ENCODE results near the gene DYNC1H1. TPM values are rescaled to one million over a fixed set of nuclear protein-coding genes. Genes with fewer than 3 reads are reported as not detected.

DYNC1H1 gene
- total and polyA plus RNA-seq, 2 of the 13 experiments (the other 11 are each of a cell fraction or from before 2014, with no cell fraction given) = 74.4 to 239 TPM

DNA sequence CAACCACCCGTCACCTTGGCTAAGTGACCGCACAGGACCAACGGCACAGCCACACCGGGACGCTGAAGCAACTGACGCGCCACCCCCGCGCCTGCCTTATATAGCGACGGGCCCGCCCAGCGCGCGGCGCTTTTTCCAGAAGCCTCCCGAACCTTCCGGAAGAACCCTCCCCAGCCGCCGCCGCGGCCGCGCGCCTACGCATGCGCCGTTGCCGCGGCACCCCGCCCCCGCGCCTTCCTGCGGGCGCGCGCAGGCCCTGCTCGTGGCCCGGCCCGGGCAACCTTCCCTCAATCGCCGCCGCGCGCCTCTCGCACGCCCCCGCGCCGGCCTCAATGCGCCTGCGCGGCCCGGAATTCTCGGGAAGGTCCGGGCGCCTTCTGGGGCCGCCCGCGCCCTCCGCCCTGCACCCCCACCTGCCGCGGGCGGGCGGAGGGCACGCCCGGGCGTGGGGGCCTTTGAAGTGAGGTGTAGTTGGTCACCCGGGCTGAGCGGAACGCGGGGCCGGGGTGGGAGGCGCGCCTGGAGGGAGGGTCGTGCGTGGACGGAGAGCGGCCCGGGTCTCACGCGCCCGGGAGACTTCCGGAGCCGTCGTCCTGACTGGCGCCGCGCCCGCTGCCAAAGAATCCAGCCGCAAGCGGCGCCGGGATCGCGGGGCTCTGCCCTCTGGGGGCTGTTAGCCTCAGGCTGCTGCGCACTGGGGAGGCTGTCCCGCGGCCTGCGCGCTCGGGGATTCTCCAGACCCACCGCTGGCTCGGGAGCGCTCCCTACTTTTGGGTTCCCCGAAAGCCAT, 122.8 kb downstream of the DYNC1H1 start, which contains the start of gene HSP90AA1 (continued):
- TF ChIP-seq, protein P1, sequence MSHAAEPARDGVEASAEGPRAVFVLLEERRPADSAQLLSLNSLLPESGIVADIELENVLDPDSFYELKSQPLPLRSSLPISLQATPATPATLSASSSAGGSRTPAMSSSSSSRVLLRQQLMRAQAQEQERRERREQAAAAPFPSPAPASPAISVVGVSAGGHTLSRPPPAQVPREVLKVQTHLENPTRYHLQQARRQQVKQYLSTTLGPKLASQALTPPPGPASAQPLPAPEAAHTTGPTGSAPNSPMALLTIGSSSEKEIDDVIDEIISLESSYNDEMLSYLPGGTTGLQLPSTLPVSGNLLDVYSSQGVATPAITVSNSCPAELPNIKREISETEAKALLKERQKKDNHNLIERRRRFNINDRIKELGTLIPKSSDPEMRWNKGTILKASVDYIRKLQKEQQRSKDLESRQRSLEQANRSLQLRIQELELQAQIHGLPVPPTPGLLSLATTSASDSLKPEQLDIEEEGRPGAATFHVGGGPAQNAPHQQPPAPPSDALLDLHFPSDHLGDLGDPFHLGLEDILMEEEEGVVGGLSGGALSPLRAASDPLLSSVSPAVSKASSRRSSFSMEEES (CRISPR knock-in tag; IDR thresholded peaks at IDR 0.05) = peak; percentile 22; the same call in 1 of the 2 replicates
- TF ChIP-seq CBX5 (CRISPR knock-in tag; IDR thresholded peaks at IDR 0.05; ENCODE audit: borderline replicate concordance) (no peak), ZNF335 (CRISPR knock-in tag; IDR thresholded peaks at IDR 0.05) (no peak), SOX5 (CRISPR knock-in tag; IDR thresholded peaks at IDR 0.05; ENCODE audit: borderline replicate concordance) (0 out of 2 replicates have a peak, but pooled peaks have one; percentile 12), JARID2 (CRISPR knock-in tag; IDR thresholded peaks at IDR 0.05; ENCODE audit: insufficient replicate concordance) (no peak), ZNF317 (CRISPR knock-in tag; IDR thresholded peaks at IDR 0.05) (no peak), NCOA2 (CRISPR knock-in tag; IDR thresholded peaks at IDR 0.05) (no peak), ZBTB38 (CRISPR knock-in tag; IDR thresholded peaks at IDR 0.05) (no peak; the same call in 1 of the 2 replicates), CEBPB (IDR thresholded peaks at IDR 0.05; ENCODE audit: borderline replicate concordance, low read depth, low read length) (0 out of 2 replicates have a peak, but pooled peaks have one; percentile 19), ZFP36 (IDR thresholded peaks at IDR 0.05; ENCODE audit: borderline replicate concordance, low read depth, low read length, partially characterized antibody) (no peak), PCBP1 (IDR thresholded peaks at IDR 0.05; ENCODE audit: borderline replicate concordance, low read depth, low read length) (no peak), SIX1 (CRISPR knock-in tag; IDR thresholded peaks at IDR 0.05; ENCODE audit: borderline replicate concordance) (no peak), ZNF274 (CRISPR knock-in tag; IDR thresholded peaks at IDR 0.05) (no peak), TBX3 (IDR thresholded peaks at IDR 0.05; ENCODE audit: borderline replicate concordance) (no peak), ZNF839 (CRISPR knock-in tag; IDR thresholded peaks at IDR 0.05; ENCODE audit: borderline replicate concordance) (0 out of 2 replicates have a peak, but pooled peaks have one; percentile 32), HNRNPUL1 (IDR thresholded peaks at IDR 0.05; ENCODE audit: low read depth, low read length) (no peak), KDM5A (IDR thresholded peaks at IDR 0.05; ENCODE audit: borderline replicate concordance, low read length) (peak; percentile 39; the same call in 1 of the 2 replicates), ZNF446 (CRISPR knock-in tag; IDR thresholded peaks at IDR 0.05) (no peak), CCDC6 (CRISPR knock-in tag; IDR thresholded peaks at IDR 0.05) (peak; percentile 92), U2AF2 (IDR thresholded peaks at IDR 0.05; ENCODE audit: low read depth, low read length) (no peak), ZNF101 (CRISPR knock-in tag; IDR thresholded peaks at IDR 0.05; ENCODE audit: borderline replicate concordance, low read depth) (no peak), KLF9 (CRISPR knock-in tag; IDR thresholded peaks at IDR 0.05; ENCODE audit: low read depth) (no peak), HNRNPH1 (optimal IDR thresholded peaks at IDR 0.05; ENCODE audit: low read depth, low read length) (no peak), NFKBIZ (CRISPR knock-in tag; IDR thresholded peaks at IDR 0.05) (peak; percentile 63; the same call in 1 of the 2 replicates)
- TF ChIP-seq, protein P2, sequence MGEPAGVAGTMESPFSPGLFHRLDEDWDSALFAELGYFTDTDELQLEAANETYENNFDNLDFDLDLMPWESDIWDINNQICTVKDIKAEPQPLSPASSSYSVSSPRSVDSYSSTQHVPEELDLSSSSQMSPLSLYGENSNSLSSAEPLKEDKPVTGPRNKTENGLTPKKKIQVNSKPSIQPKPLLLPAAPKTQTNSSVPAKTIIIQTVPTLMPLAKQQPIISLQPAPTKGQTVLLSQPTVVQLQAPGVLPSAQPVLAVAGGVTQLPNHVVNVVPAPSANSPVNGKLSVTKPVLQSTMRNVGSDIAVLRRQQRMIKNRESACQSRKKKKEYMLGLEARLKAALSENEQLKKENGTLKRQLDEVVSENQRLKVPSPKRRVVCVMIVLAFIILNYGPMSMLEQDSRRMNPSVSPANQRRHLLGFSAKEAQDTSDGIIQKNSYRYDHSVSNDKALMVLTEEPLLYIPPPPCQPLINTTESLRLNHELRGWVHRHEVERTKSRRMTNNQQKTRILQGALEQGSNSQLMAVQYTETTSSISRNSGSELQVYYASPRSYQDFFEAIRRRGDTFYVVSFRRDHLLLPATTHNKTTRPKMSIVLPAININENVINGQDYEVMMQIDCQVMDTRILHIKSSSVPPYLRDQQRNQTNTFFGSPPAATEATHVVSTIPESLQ (CRISPR knock-in tag; conservative IDR thresholded peaks at IDR 0.05) = no peak
- TF ChIP-seq, protein P3, sequence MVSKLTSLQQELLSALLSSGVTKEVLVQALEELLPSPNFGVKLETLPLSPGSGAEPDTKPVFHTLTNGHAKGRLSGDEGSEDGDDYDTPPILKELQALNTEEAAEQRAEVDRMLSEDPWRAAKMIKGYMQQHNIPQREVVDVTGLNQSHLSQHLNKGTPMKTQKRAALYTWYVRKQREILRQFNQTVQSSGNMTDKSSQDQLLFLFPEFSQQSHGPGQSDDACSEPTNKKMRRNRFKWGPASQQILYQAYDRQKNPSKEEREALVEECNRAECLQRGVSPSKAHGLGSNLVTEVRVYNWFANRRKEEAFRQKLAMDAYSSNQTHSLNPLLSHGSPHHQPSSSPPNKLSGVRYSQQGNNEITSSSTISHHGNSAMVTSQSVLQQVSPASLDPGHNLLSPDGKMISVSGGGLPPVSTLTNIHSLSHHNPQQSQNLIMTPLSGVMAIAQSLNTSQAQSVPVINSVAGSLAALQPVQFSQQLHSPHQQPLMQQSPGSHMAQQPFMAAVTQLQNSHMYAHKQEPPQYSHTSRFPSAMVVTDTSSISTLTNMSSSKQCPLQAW (CRISPR knock-in tag; IDR thresholded peaks at IDR 0.05) = 0 out of 2 replicates have a peak, but pooled peaks have one; percentile 63
